MM.1S (cell line): Measurements from ENCODE around the gene PLD1.

Experiments used
- EZH2 ChIP-seq: fragments of 300-600 bp; sonication (generic); optimal IDR thresholded peaks from 2 replicates; pipeline ENCODE3; 2017; ENCODE audit warnings: low read depth, mild to moderate bottlenecking, antibody characterized with exemption, low read length, mixed read lengths
- EZH2phosphoT487 ChIP-seq: fragments of 300-600 bp; sonication (generic); IDR thresholded peaks from 2 replicates; pipeline ENCODE4 v1.6.1; 2018; ENCODE audit warnings: antibody characterized with exemption, low read length

DNA sequence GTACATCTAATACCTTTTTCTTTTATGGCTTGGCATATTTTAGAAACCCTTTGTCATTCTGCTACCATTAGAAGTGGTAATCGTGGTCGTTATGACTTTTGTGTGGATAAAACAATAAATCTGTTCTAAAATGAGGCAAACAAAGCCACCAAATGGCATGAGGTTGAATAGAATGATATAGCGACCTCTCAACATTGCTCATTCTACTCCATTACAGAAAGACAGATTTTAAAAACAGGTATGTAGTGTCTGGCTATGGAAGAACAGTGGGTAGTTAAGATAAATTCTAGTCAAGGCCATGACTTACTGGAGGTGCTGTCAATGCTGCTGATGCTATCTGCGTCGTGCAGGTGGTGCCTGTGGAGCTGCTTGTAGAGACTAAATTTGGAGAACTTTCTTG, 123.2 kb downstream of the PLD1 start:
- TF ChIP-seq EZH2phosphoT487 = no peak
- TF ChIP-seq EZH2 = no peak
